H1 (cell line): ENCODE data around the gene PEPD. TPM values are rescaled to one million over a fixed set of nuclear protein-coding genes. Genes with fewer than 3 reads are reported as not detected.

Experiments
- CTCF ChIA-PET: fragments of 300-600 bp; sonication (Branson Sonifier 250); formaldehyde crosslinking; loops from one replicate; lab custom pipeline; 2021; ENCODE audit not compliant: partially characterized antibody; lab: Charles Lee
- POLR2A ChIA-PET: fragments of 300-600 bp; sonication (Branson Sonifier 250); formaldehyde crosslinking; loops from one replicate; lab custom pipeline; 2021; ENCODE audit warnings: inconsistent platforms; ENCODE audit not compliant: partially characterized antibody; lab: Charles Lee
- DNase-seq, 2 experiments: peaks; one replicate each; pipeline versions ENCODE4 v3.0.0 to v3.0.0-alpha.2; 2010 to 2022; ENCODE audit warnings: low spot score in 2 of 2, low read depth in 1 of 2, mixed read lengths in 1 of 2
- FAIRE-seq: peaks from 2 replicates; lab custom pipeline; 2011; peaks lifted over from hg19 to GRCh38; lab: Jason Lieb, UNC
- H2AFZ ChIP-seq: 2 replicates; pipeline ENCODE4 v1.8.1; 2012; ENCODE audit warnings: low read length, inconsistent platforms
- H2AK5ac ChIP-seq: 2 replicates; pipeline ENCODE4 v1.6.1; 2013; ENCODE audit warnings: low read depth, low read length
- H2BK120ac ChIP-seq: replicated peaks from 2 replicates; pipeline ENCODE3; 2013; ENCODE audit warnings: low read depth, low read length, inconsistent platforms
- H2BK12ac ChIP-seq: 2 replicates; pipeline ENCODE4 v1.6.1; 2013; ENCODE audit warnings: low read depth, low read length
- H2BK15ac ChIP-seq: 2 replicates; pipeline ENCODE4 v1.6.1; 2013; ENCODE audit warnings: low read length
- H2BK20ac ChIP-seq: 2 replicates; pipeline ENCODE4 v1.6.1; 2013; ENCODE audit warnings: low read length
- H2BK5ac ChIP-seq: 2 replicates; pipeline ENCODE4 v1.6.1; 2013; ENCODE audit warnings: low read depth, low read length
- H3K14ac ChIP-seq: 2 replicates; pipeline ENCODE4 v1.6.1; 2013; ENCODE audit warnings: inconsistent platforms; ENCODE audit not compliant: insufficient read length
- H3K18ac ChIP-seq: 2 replicates; pipeline ENCODE4 v1.6.1; 2013; ENCODE audit warnings: low read length; ENCODE audit errors: extremely low read depth
- H3K23ac ChIP-seq: 2 replicates; pipeline ENCODE4 v1.6.1; 2013; ENCODE audit warnings: inconsistent platforms; ENCODE audit not compliant: insufficient read length
- H3K23me2 ChIP-seq: 2 replicates; pipeline ENCODE4 v1.6.1; 2013; ENCODE audit warnings: low read depth, low read length
- H3K27ac ChIP-seq: 2 replicates; pipeline ENCODE4 v1.6.1; 2011; ENCODE audit warnings: low read depth, low read length, inconsistent platforms
- H3K27me3 ChIP-seq, 4 experiments: replicated peaks in 1 of 4; 1 replicate in 1 of 4; 2 replicates in 3 of 4; pipeline versions ENCODE4 v1.6.1 to v1.8.1; 2011 to 2013; ENCODE audit warnings: low read length in 3 of 4, mild to moderate bottlenecking in 3 of 4, inconsistent platforms in 2 of 4, mixed read lengths in 2 of 4, moderate library complexity in 1 of 4; ENCODE audit not compliant: control insufficient read depth in 3 of 4, insufficient read depth in 3 of 4; ENCODE audit errors: extremely low read depth in 1 of 4
- H3K36me3 ChIP-seq, 4 experiments: 2 replicates each; pipeline versions ENCODE4 v1.6.1 to v1.8.1; 2011 to 2013; ENCODE audit warnings: mild to moderate bottlenecking in 4 of 4, low read length in 3 of 4, moderate library complexity in 2 of 4, control low read depth in 1 of 4, inconsistent platforms in 1 of 4; ENCODE audit not compliant: insufficient read depth in 4 of 4, control insufficient read depth in 2 of 4
- H3K4ac ChIP-seq: replicated peaks from 2 replicates; pipeline ENCODE3; 2013; ENCODE audit warnings: low read length, low read depth, mixed read lengths, inconsistent platforms; ENCODE audit not compliant: insufficient read length
- H3K4me1 ChIP-seq, 4 experiments: replicated peaks in 1 of 4; 1 replicate in 1 of 4; 2 replicates in 3 of 4; pipeline versions ENCODE4 v1.6.1 to v1.8.1; 2011 to 2013; ENCODE audit warnings: low read length in 3 of 4, inconsistent platforms in 2 of 4, mixed read lengths in 1 of 4; ENCODE audit not compliant: insufficient read depth in 4 of 4, control insufficient read depth in 3 of 4
- H3K4me2 ChIP-seq, 2 experiments: 2 replicates each; pipeline versions ENCODE4 v1.6.1 to v1.8.1; 2011 to 2013; ENCODE audit warnings: low read depth in 2 of 2, low read length in 2 of 2, control low read depth in 1 of 2, inconsistent platforms in 1 of 2, mild to moderate bottlenecking in 1 of 2; ENCODE audit not compliant: insufficient read depth in 1 of 2
- H3K4me3 ChIP-seq, 4 experiments: fragments of 200-600, 300-600 bp in 1 of 4; sonication (generic), shearing (Covaris generic), sonication (Bioruptor Twin) in 1 of 4; 2 replicates each; pipeline versions ENCODE4 v1.5.1 to v1.8.1; 2011 to 2016; ENCODE audit warnings: low read length in 4 of 4, low read depth in 3 of 4, control low read depth in 2 of 4, inconsistent platforms in 2 of 4, mild to moderate bottlenecking in 2 of 4, mixed read lengths in 1 of 4, moderate library complexity in 1 of 4; ENCODE audit not compliant: insufficient read depth in 2 of 4; ENCODE audit errors: extremely low read depth in 1 of 4
- H3K56ac ChIP-seq: replicated peaks from 2 replicates; pipeline ENCODE3; 2013; ENCODE audit warnings: low read depth, mild to moderate bottlenecking, mixed read lengths, low read length, inconsistent platforms; ENCODE audit not compliant: insufficient read length
- H3K79me1 ChIP-seq: 2 replicates; pipeline ENCODE4 v1.6.1; 2013; ENCODE audit warnings: low read depth, low read length, control low read depth
- H3K79me2 ChIP-seq, 2 experiments: 2 replicates each; pipeline versions ENCODE4 v1.6.1 to v1.8.1; 2012 to 2013; ENCODE audit warnings: low read length in 2 of 2, mild to moderate bottlenecking in 2 of 2, inconsistent platforms in 1 of 2; ENCODE audit not compliant: insufficient read depth in 2 of 2, control insufficient read depth in 1 of 2
- H3K9ac ChIP-seq, 4 experiments: replicated peaks in 1 of 4; 1 replicate in 1 of 4; 2 replicates in 3 of 4; pipeline versions ENCODE4 v1.6.1 to v1.8.1; 2011 to 2013; ENCODE audit warnings: low read depth in 3 of 4, low read length in 3 of 4, control low read depth in 2 of 4, mild to moderate bottlenecking in 2 of 4, moderate library complexity in 2 of 4, inconsistent platforms in 1 of 4; ENCODE audit errors: extremely low read depth in 1 of 4
- H3K9me3 ChIP-seq, 2 experiments: 2 replicates each; pipeline versions ENCODE4 v1.6.1 to v1.8.1; 2012 to 2013; ENCODE audit warnings: mild to moderate bottlenecking in 2 of 2, moderate library complexity in 2 of 2, control low read depth in 1 of 2, inconsistent platforms in 1 of 2, low read depth in 1 of 2, low read length in 1 of 2, mixed read lengths in 1 of 2; ENCODE audit not compliant: insufficient read depth in 2 of 2
- H4K20me1 ChIP-seq, 2 experiments: replicated peaks in 1 of 2; 2 replicates each; pipeline versions ENCODE3 to v1.8.1; 2011 to 2013; ENCODE audit warnings: inconsistent platforms in 2 of 2, low read length in 2 of 2, mild to moderate bottlenecking in 1 of 2; ENCODE audit not compliant: insufficient read depth in 2 of 2, control insufficient read depth in 1 of 2
- H4K5ac ChIP-seq: 2 replicates; pipeline ENCODE4 v1.6.1; 2013; ENCODE audit warnings: low read length, low read depth, mixed read lengths, inconsistent platforms; ENCODE audit not compliant: insufficient read length
- H4K8ac ChIP-seq: 2 replicates; pipeline ENCODE4 v1.8.0; 2013; ENCODE audit warnings: mild to moderate bottlenecking, moderate library complexity, low read length, inconsistent platforms; ENCODE audit not compliant: insufficient read depth; ENCODE audit errors: extremely low read depth
- H4K91ac ChIP-seq: replicated peaks from 2 replicates; pipeline ENCODE3; 2013; ENCODE audit warnings: low read length, mixed read lengths, inconsistent platforms; ENCODE audit not compliant: insufficient read length
- CBX5 ChIP-seq: fragments of 300-800, 300-1000 bp; sonication (generic); IDR thresholded peaks from 2 replicates; pipeline ENCODE4 v1.7.1; 2016; ENCODE audit warnings: antibody characterized with exemption, low read length, low read depth
- CTCF ChIP-seq, 3 experiments: IDR thresholded peaks; 1 replicate in 2 of 3; 2 replicates in 1 of 3; pipeline versions ENCODE4 v1.5.1 to v1.6.1; 2011; ENCODE audit warnings: low read length in 3 of 3, mild to moderate bottlenecking in 3 of 3, inconsistent platforms in 2 of 3, low read depth in 1 of 3, moderate library complexity in 1 of 3; ENCODE audit not compliant: insufficient read depth in 1 of 3; ENCODE audit errors: control extremely low read depth in 1 of 3
- GABPA ChIP-seq: IDR thresholded peaks from 2 replicates; pipeline ENCODE4 v1.6.1; 2011; ENCODE audit warnings: mild to moderate bottlenecking, low read length, moderate library complexity, borderline replicate concordance; ENCODE audit not compliant: insufficient read depth
- HDAC2 ChIP-seq, 2 experiments: fragments of 300-600 bp in 1 of 2; sonication (generic) in 1 of 2; IDR thresholded peaks; 2 replicates each; pipeline ENCODE4 v1.6.1; 2011 to 2012; ENCODE audit warnings: low read depth in 2 of 2, low read length in 2 of 2, mild to moderate bottlenecking in 2 of 2, moderate library complexity in 2 of 2, borderline replicate concordance in 1 of 2, inconsistent platforms in 1 of 2
- KDM4A ChIP-seq: IDR thresholded peaks from one replicate; pipeline ENCODE4 v1.7.1; 2012; ENCODE audit warnings: low read depth, mild to moderate bottlenecking, moderate library complexity, low read length, inconsistent platforms; ENCODE audit not compliant: severe bottlenecking
- PHF8 ChIP-seq: fragments of 200-600 bp; sonication (generic); conservative IDR thresholded peaks from 2 replicates; pipeline ENCODE4 v1.7.1; 2012; ENCODE audit warnings: low read depth, mild to moderate bottlenecking, inconsistent platforms, low read length, moderate library complexity
- POU5F1 ChIP-seq: IDR thresholded peaks from 2 replicates; pipeline ENCODE4 v1.6.1; 2011; ENCODE audit warnings: low read depth, mild to moderate bottlenecking, low read length, moderate library complexity
- RFX5 ChIP-seq: IDR thresholded peaks from 2 replicates; pipeline ENCODE4 v1.6.1; 2011; ENCODE audit warnings: low read depth, low read length, improper control_type of control experiment, borderline replicate concordance
- SUZ12 ChIP-seq: fragments of 200-600 bp; sonication (generic); IDR thresholded peaks from 2 replicates; pipeline ENCODE4 v1.6.1; 2012; ENCODE audit warnings: mild to moderate bottlenecking, inconsistent platforms, low read length, moderate library complexity, mixed read lengths
- TEAD4 ChIP-seq: IDR thresholded peaks from 2 replicates; pipeline ENCODE4 v1.6.1; 2012; ENCODE audit warnings: low read depth, low read length, inconsistent platforms, mixed read lengths
- ZNF274 ChIP-seq: IDR thresholded peaks from 2 replicates; pipeline ENCODE4 v1.7.0; 2012; ENCODE audit warnings: low read length, borderline replicate concordance; ENCODE audit errors: extremely low read depth
- WGBS, 2 experiments: shearing (Covaris generic) in 1 of 2; methylation state at CpG; one replicate each; pipeline versions ENCODE4 v1.1.6 to v1.1.7; 2013 to 2015; ENCODE audit warnings: low lambda C conversion rate in 2 of 2, mixed read lengths in 2 of 2, inconsistent platforms in 1 of 2, low coverage in 1 of 2, missing lambda C conversion rate in 1 of 2; ENCODE audit not compliant: insufficient replicate concordance in 2 of 2, insufficient coverage in 1 of 2, insufficient read length in 1 of 2; ENCODE audit errors: extremely low coverage in 1 of 2, missing lambda C conversion rate in 1 of 2; 5-methylcytosine and 5-hydroxymethylcytosine counted together
- polyA plus RNA-seq, 7 experiments: library from polyadenylated mRNA; depleted of rRNA in 3 of 7; stranded (reverse) in 5 of 7; unstranded in 2 of 7; fragments of >200 nt in 5 of 7; fragments of 200-250 nt in 2 of 7; gene quantifications; 1 replicate in 5 of 7; 2 replicates in 1 of 7; 4 replicates in 1 of 7; pipeline versions ENCODE4 v1.2.1 to v1.2.3, GENCODE V29; 2011 to 2013; ENCODE audit warnings: missing spikeins in 2 of 7, mixed read lengths in 2 of 7
- total RNA-seq: library from RNA; stranded (reverse); fragmentation: NEBNext Ultra II Directional; extraction: Animal tissue kit (Norgen Biotek cat#: 25700); gene quantifications from 2 replicates; pipeline ENCODE4 v1.2.1, GENCODE V29; 2021

PEPD gene
- total and polyA plus RNA-seq, 2 of the 8 experiments (the other 6 are each of a cell fraction or from before 2014, with no cell fraction given): 84.1 to 178 TPM

- Histone ChIP-seq H2BK5ac (no peak overlapping the region), H3K56ac (no peak overlapping the region), H3K27me3 (no peaks in the 10 kb centered on the region), H4K5ac (no peak overlapping the region), H3K4me2 (no peak overlapping the region), H3K18ac (no peak overlapping the region), H3K9ac (no peak overlapping the region), H3K4me3 (no peak overlapping the region), H3K14ac (no peak overlapping the region), H3K79me2 (no peaks in the 10 kb centered on the region), H2AFZ (no peak overlapping the region), H3K79me1 (no peaks in the 10 kb centered on the region), H4K20me1 (peaks cover 0 to 7% of the 10 kb centered on the region in 2 experiments), H2BK120ac (no peak overlapping the region), H4K91ac (no peak overlapping the region), H2BK15ac (no peak overlapping the region), H4K8ac (no peak overlapping the region), H3K4me1 (peaks cover 0 to 2% (median 0%) of the 10 kb centered on the region in 4 experiments; a peak in 1 of 7 replicates), H3K4ac (no peak overlapping the region), H3K9me3 (no peaks in the 10 kb centered on the region), H3K23ac (no peak overlapping the region), H2BK20ac (no peak overlapping the region), H2BK12ac (no peak overlapping the region), H3K36me3 (no peaks in the 10 kb centered on the region), H3K23me2 (no peaks in the 10 kb centered on the region), H2AK5ac (no peak overlapping the region), H3K27ac (no peak overlapping the region)
- FAIRE-seq: no peak
- WGBS, 2 experiments: 87% methylated on average over 7 of the region's 7 CpGs; no CpG with 5 or more reads in 1 of the 2 experiments
- no peak for DNase-seq
- ChIA-PET CTCF (interaction anchor here (1.0 to 1.7 kb wide), 3 partner anchors 10 to 328 kb away, joined by 3 to 5 read pairs (median 3); no protein-coding TSS in a partner anchor), POLR2A (no interaction called here)
- TF ChIP-seq POU5F1: no peak
- no peak for TF ChIP-seq ZNF274
- TF ChIP-seq SUZ12: no peak
- TF ChIP-seq KDM4A: no peak
- TF ChIP-seq CBX5: no peak
- TF ChIP-seq TEAD4: no peak
- TF ChIP-seq CTCF (IDR thresholded peaks at IDR 0.05; ENCODE audit: control extremely low read depth in 1 of 3, insufficient read depth in 1 of 3, low read depth in 1 of 3, low read length in 3 of 3): no peak
- no peak for TF ChIP-seq GABPA
- TF ChIP-seq HDAC2 (IDR thresholded peaks at IDR 0.05; ENCODE audit: borderline replicate concordance in 1 of 2, low read depth in 2 of 2, low read length in 2 of 2): no peak
- no peak for TF ChIP-seq RFX5
- TF ChIP-seq PHF8: no peak
Measured at GRCh38 chr19:33440682-33441081, 80.9 kb downstream of the PEPD start.
